Myocyte (in vitro differentiated cells): ENCODE data around the gene SWI5. TPM values are rescaled to one million over a fixed set of nuclear protein-coding genes. Genes with fewer than 3 reads are reported as not detected.
A peak's percentile ranks its signal among the peaks of the same experiment; 100 is the strongest.

Source experiments
- DNase-seq: peaks from one replicate; pipeline ENCODE4 v3.0.0-alpha.2; 2012; ENCODE audit warnings: low read depth
- total RNA-seq: library from RNA; depleted of rRNA; stranded (reverse); fragments of >200 nt; gene quantifications from 2 replicates; pipeline ENCODE4 v1.2.3, GENCODE V29; 2014

Gene SWI5
- total RNA-seq, 1 donor from 2014 or later: 42.2 TPM

GRCh38 chr9:128251732-128252100, 24.4 kb upstream of the SWI5 start:
- DNase-seq: peak; percentile 12

GRCh38 chr9:128252317-128253139, 23.5 kb upstream of the SWI5 start:
- no peak for DNase-seq

GRCh38 chr9:128253140-128253990, 22.7 kb upstream of the SWI5 start:
- DNase-seq: no peak

GRCh38 chr9:128253991-128254346, 22.1 kb upstream of the SWI5 start:
- no peak for DNase-seq

- DNase-seq: no peak
Observed at GRCh38 chr9:128254362-128254761, 21.7 kb upstream of the SWI5 start.

- DNase-seq: peak; percentile 64
Observed at GRCh38 chr9:128254855-128255759, 21.0 kb upstream of the SWI5 start.

GRCh38 chr9:128257086-128257825, 18.8 kb upstream of the SWI5 start:
- no peak for DNase-seq

- DNase-seq: no peak
Observed at GRCh38 chr9:128257907-128258306, 18.2 kb upstream of the SWI5 start.

- no peak for DNase-seq
Observed at GRCh38 chr9:128258326-128258725, 17.8 kb upstream of the SWI5 start.

- no peak for DNase-seq
Observed at GRCh38 chr9:128259156-128259555, 16.9 kb upstream of the SWI5 start.

GRCh38 chr9:128260340-128260739, 15.7 kb upstream of the SWI5 start:
- DNase-seq: no peak

- no peak for DNase-seq
Observed at GRCh38 chr9:128262687-128263086, 13.4 kb upstream of the SWI5 start.

- no peak for DNase-seq
Observed at GRCh38 chr9:128265348-128265847, 10.7 kb upstream of the SWI5 start.

- no peak for DNase-seq
Observed at GRCh38 chr9:128266868-128267590, 9.0 kb upstream of the SWI5 start.

GRCh38 chr9:128271112-128271511, 5.0 kb upstream of the SWI5 start:
- no peak for DNase-seq

- no peak for DNase-seq
Observed at GRCh38 chr9:128271512-128271911, 4.6 kb upstream of the SWI5 start.

- no peak for DNase-seq
Observed at GRCh38 chr9:128274245-128274644, 1.8 kb upstream of the SWI5 start.

GRCh38 chr9:128275198-128276007, 673 bp upstream of the SWI5 start, which contains the start of gene GOLGA2:
GOLGA2 (minus strand) TSS chr9:128276007; CDS start chr9:128275976, 31 bp downstream.
- peak; percentile 54 for DNase-seq
